ENCODE results near the gene ZNF689. TPM values are rescaled to one million over a fixed set of nuclear protein-coding genes. Genes with fewer than 3 reads are reported as not detected.
"Not testable (repeated sequence)": the region's sequence is repeated elsewhere in the genome, so short reads cannot be mapped to it uniquely, and the experiment has no call there.

Gene ZNF689
- polyA plus RNA-seq, 4 donors: 5.7 to 8.9 (median 7.0) TPM

DNA sequence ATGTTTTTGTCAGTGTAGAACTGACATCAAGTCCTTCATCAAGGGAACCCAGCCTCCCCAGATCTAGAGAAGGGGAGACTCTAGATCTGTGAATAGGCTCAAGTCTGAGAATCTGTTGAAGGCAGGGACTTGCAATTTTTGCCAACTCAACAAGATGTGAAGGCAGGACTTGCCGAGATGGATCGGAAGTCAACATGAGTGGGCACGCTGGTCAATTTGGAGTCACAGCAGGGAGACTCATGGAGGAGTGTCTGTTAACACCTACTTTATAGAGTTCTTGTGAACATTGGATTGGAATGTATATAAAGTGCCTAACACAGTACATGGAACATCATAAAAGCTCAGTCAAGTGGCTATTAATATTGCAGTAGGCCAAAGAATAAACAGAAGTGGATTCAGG, 10.0 kb downstream of the ZNF689 start:
- DNase-seq: no peak

DNA sequence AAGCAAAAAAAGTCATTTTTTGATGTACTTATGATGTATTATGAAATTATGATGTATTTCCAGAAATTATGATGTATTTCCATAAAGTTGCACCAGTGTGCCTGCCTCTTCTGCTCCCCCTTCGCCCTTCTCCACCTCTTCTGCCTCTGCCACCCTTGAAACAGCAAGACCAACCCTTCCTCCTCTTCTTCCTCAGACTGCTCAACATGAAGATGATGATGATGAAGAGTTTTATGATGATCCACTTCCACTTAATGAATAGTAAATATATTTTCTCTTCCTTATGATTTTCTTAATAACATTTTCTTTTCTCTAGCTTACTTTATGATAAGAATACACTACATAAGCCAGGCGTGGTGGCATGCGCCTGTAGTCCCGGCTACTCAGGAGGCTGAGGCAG, 17.3 kb downstream of the ZNF689 start:
- no peak for DNase-seq
- Histone ChIP-seq H3K27ac (ENCODE audit: low read depth in 1 of 3, low read length in 2 of 3) (no peak overlapping the region), H3K9me3 (ENCODE audit: control insufficient read depth in 2 of 2, insufficient read depth in 1 of 2, low read depth in 1 of 2, low read length in 1 of 2) (peaks cover 0 to 2% of the 10 kb centered on the region in 2 donors), H3K4me1 (ENCODE audit: control insufficient read depth in 3 of 3, insufficient read depth in 2 of 3, low read depth in 1 of 3, low read length in 2 of 3) (peaks cover 0 to 4% (median 0%) of the 10 kb centered on the region in 3 donors), H3K27me3 (ENCODE audit: control insufficient read depth in 3 of 3, insufficient read depth in 3 of 3, low read length in 3 of 3) (no peaks in the 10 kb centered on the region), H3K4me3 (ENCODE audit: low read depth in 1 of 3, low read length in 3 of 3) (no peak overlapping the region), H3K36me3 (ENCODE audit: control insufficient read depth in 3 of 3, insufficient read depth in 2 of 3, low read depth in 1 of 3, low read length in 3 of 3) (peaks cover 0 to 11% (median 0%) of the 10 kb centered on the region in 3 donors)
- no peak for FAIRE-seq
- WGBS, 3 donors: 93 to 98% (median 93%) methylated on average over 4 of the region's 4 CpGs

More for the DNA sequence above, 10.0 kb downstream of the ZNF689 start:
- no peak for FAIRE-seq
- Histone ChIP-seq H3K27me3 (ENCODE audit: control insufficient read depth in 3 of 3, insufficient read depth in 3 of 3, low read length in 3 of 3) (no peaks in the 10 kb centered on the region), H3K27ac (ENCODE audit: low read depth in 1 of 3, low read length in 2 of 3) (no peak overlapping the region), H3K4me3 (ENCODE audit: low read depth in 1 of 3, low read length in 3 of 3) (no peak overlapping the region), H3K4me1 (ENCODE audit: control insufficient read depth in 3 of 3, insufficient read depth in 2 of 3, low read depth in 1 of 3, low read length in 2 of 3) (peaks cover 0 to 11% (median 4%) of the 10 kb centered on the region in 3 donors), H3K36me3 (ENCODE audit: control insufficient read depth in 3 of 3, insufficient read depth in 2 of 3, low read depth in 1 of 3, low read length in 3 of 3) (peaks cover 3 to 23% (median 7%) of the 10 kb centered on the region in 3 donors), H3K9me3 (ENCODE audit: control insufficient read depth in 2 of 2, insufficient read depth in 1 of 2, low read depth in 1 of 2, low read length in 1 of 2) (peaks cover 0 to 6% of the 10 kb centered on the region in 2 donors)
- WGBS, 3 donors: 96 to 99% (median 96%) methylated on average over 3 of the region's 3 CpGs

- DNase-seq; FAIRE-seq; H3K4me3 ChIP-seq (ENCODE audit: low read depth in 1 of 3, low read length in 3 of 3); H3K9me3 ChIP-seq (ENCODE audit: control insufficient read depth in 2 of 2, insufficient read depth in 1 of 2, low read depth in 1 of 2, low read length in 1 of 2); H3K27me3 ChIP-seq (ENCODE audit: control insufficient read depth in 3 of 3, insufficient read depth in 3 of 3, low read length in 3 of 3); H3K4me1 ChIP-seq (ENCODE audit: control insufficient read depth in 3 of 3, insufficient read depth in 2 of 3, low read depth in 1 of 3, low read length in 2 of 3): not testable (repeated sequence)
- WGBS, 3 donors: 93 to 95% (median 95%) methylated on average over 9 of the region's 9 CpGs
- peaks cover 0 to 17% (median 0%) of the 10 kb centered on the region in 3 donors for H3K36me3 ChIP-seq (ENCODE audit: control insufficient read depth in 3 of 3, insufficient read depth in 2 of 3, low read depth in 1 of 3, low read length in 3 of 3)
- H3K27ac ChIP-seq (ENCODE audit: low read depth in 1 of 3, low read length in 2 of 3): peak overlapping the region in 2 of 3 donors; percentile 69 to 79
Measured at GRCh38 chr16:30590869-30591268, 19.3 kb downstream of the ZNF689 start.

GRCh38 chr16:30589582-30589981, 20.6 kb downstream of the ZNF689 start:
- FAIRE-seq; H3K4me3 ChIP-seq (ENCODE audit: low read depth in 1 of 3, low read length in 3 of 3); H3K9me3 ChIP-seq (ENCODE audit: control insufficient read depth in 2 of 2, insufficient read depth in 1 of 2, low read depth in 1 of 2, low read length in 1 of 2); DNase-seq; H3K4me1 ChIP-seq (ENCODE audit: control insufficient read depth in 3 of 3, insufficient read depth in 2 of 3, low read depth in 1 of 3, low read length in 2 of 3); H3K27me3 ChIP-seq (ENCODE audit: control insufficient read depth in 3 of 3, insufficient read depth in 3 of 3, low read length in 3 of 3): not testable (repeated sequence)
- WGBS, 3 donors: 74 to 94% (median 84%) methylated on average over 2 of the region's 2 CpGs
- H3K36me3 ChIP-seq (ENCODE audit: control insufficient read depth in 3 of 3, insufficient read depth in 2 of 3, low read depth in 1 of 3, low read length in 3 of 3): peaks cover 0 to 17% (median 0%) of the 10 kb centered on the region in 3 donors
- H3K27ac ChIP-seq (ENCODE audit: low read depth in 1 of 3, low read length in 2 of 3): peak overlapping the region in 1 of 3 donors; percentile 69

- Histone ChIP-seq H3K36me3 (ENCODE audit: control insufficient read depth in 3 of 3, insufficient read depth in 2 of 3, low read depth in 1 of 3, low read length in 3 of 3) (peaks cover 0 to 18% (median 0%) of the 10 kb centered on the region in 3 donors), H3K27ac (ENCODE audit: low read depth in 1 of 3, low read length in 2 of 3) (no peak overlapping the region), H3K27me3 (ENCODE audit: control insufficient read depth in 3 of 3, insufficient read depth in 3 of 3, low read length in 3 of 3) (no peaks in the 10 kb centered on the region), H3K4me1 (ENCODE audit: control insufficient read depth in 3 of 3, insufficient read depth in 2 of 3, low read depth in 1 of 3, low read length in 2 of 3) (peaks cover 0 to 4% (median 0%) of the 10 kb centered on the region in 3 donors), H3K9me3 (ENCODE audit: control insufficient read depth in 2 of 2, insufficient read depth in 1 of 2, low read depth in 1 of 2, low read length in 1 of 2) (no peaks in the 10 kb centered on the region), H3K4me3 (ENCODE audit: low read depth in 1 of 3, low read length in 3 of 3) (no peak overlapping the region)
- WGBS, 3 donors: 93 to 100% (median 100%) methylated on average over 2 of the region's 2 CpGs
- no peak for FAIRE-seq
- no peak for DNase-seq
Measured at GRCh38 chr16:30588651-30589050, 21.5 kb downstream of the ZNF689 start.

GRCh38 chr16:30585400-30586191, 24.6 kb downstream of the ZNF689 start, which contains the start of gene ZNF785:
Gene ZNF785 (minus strand): TSS chr16:30585697. CDS start chr16:30585611, 86 bp downstream.
- peak within 1 kb of the TSS; percentile 63 to 73 (median 66) for H3K4me3 ChIP-seq (ENCODE audit: low read depth in 1 of 3, low read length in 3 of 3)
- no peaks in the 10 kb centered on the region for H3K27me3 ChIP-seq (ENCODE audit: control insufficient read depth in 3 of 3, insufficient read depth in 3 of 3, low read length in 3 of 3)
- WGBS, 3 donors: 0 to 1% (median 1%) methylated on average over 42 to 50 of the region's 50 CpGs
- peaks cover 0 to 3% (median 0%) of the 10 kb centered on the region in 3 donors for H3K4me1 ChIP-seq (ENCODE audit: control insufficient read depth in 3 of 3, insufficient read depth in 2 of 3, low read depth in 1 of 3, low read length in 2 of 3)
- DNase-seq (peak; percentile 98 to 99), FAIRE-seq (no peak)
- peaks cover 2 to 45% (median 2%) of the 10 kb centered on the region in 3 donors for H3K36me3 ChIP-seq (ENCODE audit: control insufficient read depth in 3 of 3, insufficient read depth in 2 of 3, low read depth in 1 of 3, low read length in 3 of 3)
- no peaks in the 10 kb centered on the region for H3K9me3 ChIP-seq (ENCODE audit: control insufficient read depth in 2 of 2, insufficient read depth in 1 of 2, low read depth in 1 of 2, low read length in 1 of 2)
- peak within 1 kb of the TSS; percentile 84 to 90 (median 89) for H3K27ac ChIP-seq (ENCODE audit: low read depth in 1 of 3, low read length in 2 of 3)

DNA sequence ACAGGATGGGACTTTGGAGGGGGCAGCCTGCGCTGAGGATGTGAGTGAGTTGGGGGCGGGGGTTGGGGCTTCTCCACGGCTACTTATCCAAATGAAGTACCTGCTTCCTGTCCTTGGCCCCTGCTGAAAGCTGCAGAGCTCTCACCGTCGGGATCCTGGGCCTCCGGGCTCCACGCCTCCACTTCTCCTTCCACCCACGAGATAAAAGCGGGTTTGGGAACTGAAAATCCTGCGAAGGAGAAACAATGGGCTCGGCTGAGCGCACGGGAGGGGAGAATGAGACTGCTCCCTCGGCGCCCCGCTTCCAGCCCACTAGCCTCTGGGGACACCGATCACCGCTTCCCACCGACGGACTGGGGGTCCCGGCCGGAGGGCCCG, 25.2 kb downstream of the ZNF689 start:
- H3K27ac ChIP-seq (ENCODE audit: low read depth in 1 of 3, low read length in 2 of 3): peak overlapping the region; percentile 84 to 90 (median 89)
- FAIRE-seq (no peak), DNase-seq (peak in 1 of 2 donors; percentile 28)
- H3K4me1 ChIP-seq (ENCODE audit: control insufficient read depth in 3 of 3, insufficient read depth in 2 of 3, low read depth in 1 of 3, low read length in 2 of 3): no peaks in the 10 kb centered on the region
- peaks cover 2 to 47% (median 2%) of the 10 kb centered on the region in 3 donors for H3K36me3 ChIP-seq (ENCODE audit: control insufficient read depth in 3 of 3, insufficient read depth in 2 of 3, low read depth in 1 of 3, low read length in 3 of 3)
- peak overlapping the region; percentile 63 to 73 (median 66) for H3K4me3 ChIP-seq (ENCODE audit: low read depth in 1 of 3, low read length in 3 of 3)
- no peaks in the 10 kb centered on the region for H3K9me3 ChIP-seq (ENCODE audit: control insufficient read depth in 2 of 2, insufficient read depth in 1 of 2, low read depth in 1 of 2, low read length in 1 of 2)
- no peaks in the 10 kb centered on the region for H3K27me3 ChIP-seq (ENCODE audit: control insufficient read depth in 3 of 3, insufficient read depth in 3 of 3, low read length in 3 of 3)
- 1 to 3% (median 2%) methylated on average over 19 to 23 of the region's 23 CpGs for WGBS, 3 donors

DNA sequence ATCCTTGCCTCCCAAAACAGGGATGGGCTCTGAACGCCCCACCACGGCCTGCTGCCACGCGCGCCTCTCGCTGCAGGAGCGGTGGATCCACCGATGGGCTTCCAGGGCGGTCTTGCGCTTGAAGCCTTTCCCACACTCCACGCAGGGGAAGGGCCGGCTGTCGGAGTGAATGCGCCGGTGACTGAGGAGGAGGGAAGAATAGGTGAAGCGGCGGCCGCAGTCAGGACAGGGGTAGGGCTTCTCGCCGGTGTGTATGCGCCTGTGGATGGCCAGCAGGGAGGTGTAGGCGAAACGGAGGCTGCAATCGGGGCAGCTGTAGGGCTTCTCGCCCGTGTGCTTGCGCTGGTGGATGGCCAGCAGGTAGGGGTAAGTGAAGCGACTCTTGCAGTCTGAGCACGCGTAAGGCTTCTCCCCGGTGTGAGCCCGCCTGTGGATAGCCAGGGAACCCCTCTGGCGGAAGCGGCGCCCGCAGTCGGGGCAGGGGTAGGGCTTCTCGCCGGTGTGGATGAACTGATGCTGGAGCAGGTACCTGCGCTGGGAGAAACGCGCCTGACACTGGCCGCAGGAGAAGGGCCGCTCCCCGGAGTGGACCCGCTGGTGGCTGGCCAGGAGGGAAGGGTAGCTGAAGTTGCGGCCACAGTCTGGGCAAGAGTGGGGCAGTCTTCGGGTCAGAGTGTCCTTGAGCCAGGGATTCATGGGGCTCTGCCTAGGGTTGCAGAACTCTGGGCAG, 27.4 kb downstream of the ZNF689 start:
- H3K36me3 ChIP-seq (ENCODE audit: control insufficient read depth in 3 of 3, insufficient read depth in 2 of 3, low read depth in 1 of 3, low read length in 3 of 3): peaks cover 2 to 58% (median 4%) of the 10 kb centered on the region in 3 donors
- H3K4me1 ChIP-seq (ENCODE audit: control insufficient read depth in 3 of 3, insufficient read depth in 2 of 3, low read depth in 1 of 3, low read length in 2 of 3): no peaks in the 10 kb centered on the region
- FAIRE-seq (no peak), DNase-seq (no peak)
- H3K9me3 ChIP-seq (ENCODE audit: control insufficient read depth in 2 of 2, insufficient read depth in 1 of 2, low read depth in 1 of 2, low read length in 1 of 2): no peaks in the 10 kb centered on the region
- no peak overlapping the region for H3K27ac ChIP-seq (ENCODE audit: low read depth in 1 of 3, low read length in 2 of 3)
- no peaks in the 10 kb centered on the region for H3K27me3 ChIP-seq (ENCODE audit: control insufficient read depth in 3 of 3, insufficient read depth in 3 of 3, low read length in 3 of 3)
- no peak overlapping the region for H3K4me3 ChIP-seq (ENCODE audit: low read depth in 1 of 3, low read length in 3 of 3)
- WGBS, 3 donors: 96 to 97% (median 96%) methylated on average over 45 to 48 of the region's 48 CpGs
